ENCODE results near the gene INTS15.

Gene INTS15

GRCh38 chr7:6643915-6644625 is 54.2 kb downstream of the INTS15 start:
- DNase-seq, result no peak

- DNase-seq, result no peak
These were observed 54.9 kb downstream of the INTS15 start for GRCh38 chr7:6644728-6645127.

- DNase-seq, result no peak
These were observed 56.6 kb downstream of the INTS15 start for GRCh38 chr7:6646465-6646864.

- DNase-seq, result no peak
These were observed 57.3 kb downstream of the INTS15 start for GRCh38 chr7:6647080-6647479.

GRCh38 chr7:6647541-6647940 is 57.7 kb downstream of the INTS15 start:
- DNase-seq, result no peak

- DNase-seq, result no peak
These were observed 58.4 kb downstream of the INTS15 start for GRCh38 chr7:6648066-6648814.

- no peak for DNase-seq
These were observed 58.9 kb downstream of the INTS15 start for GRCh38 chr7:6648815-6649104.

- no peak for DNase-seq
These were observed 59.6 kb downstream of the INTS15 start for GRCh38 chr7:6649241-6649961.

- DNase-seq, result no peak
These were observed 60.3 kb downstream of the INTS15 start for GRCh38 chr7:6650086-6650485.

GRCh38 chr7:6650521-6651011 is 60.7 kb downstream of the INTS15 start:
- DNase-seq, result no peak

GRCh38 chr7:6651851-6652445 is 62.1 kb downstream of the INTS15 start:
- no peak for DNase-seq

- no peak for DNase-seq
These were observed 62.7 kb downstream of the INTS15 start for GRCh38 chr7:6652446-6653011.

- DNase-seq, result no peak
These were observed 63.5 kb downstream of the INTS15 start for GRCh38 chr7:6653071-6654003.

- no peak for DNase-seq
These were observed 64.5 kb downstream of the INTS15 start for GRCh38 chr7:6654113-6654841.

GRCh38 chr7:6654842-6655610 is 65.2 kb downstream of the INTS15 start:
- DNase-seq, result no peak

- DNase-seq, result no peak
These were observed 66.0 kb downstream of the INTS15 start for GRCh38 chr7:6655636-6656385.

GRCh38 chr7:6656413-6656812 is 66.6 kb downstream of the INTS15 start:
- DNase-seq, result no peak
